Mesendoderm (in vitro differentiated cells): ENCODE measurements around the gene VPS54.

Experiments used
- DNase-seq: peaks from one replicate; pipeline ENCODE4 v3.0.0; 2013
- H2AK5ac ChIP-seq: 2 replicates; pipeline ENCODE4 v1.6.1; 2013; ENCODE audit warnings: low read length, inconsistent platforms
- H2BK120ac ChIP-seq: 2 replicates; pipeline ENCODE4 v1.6.1; 2013; ENCODE audit warnings: low read depth, mild to moderate bottlenecking, low read length, moderate library complexity, mixed read lengths
- H2BK15ac ChIP-seq: replicated peaks from 2 replicates; pipeline ENCODE4 v1.6.1; 2013; ENCODE audit warnings: low read depth, mild to moderate bottlenecking, moderate library complexity
- H2BK5ac ChIP-seq: 2 replicates; pipeline ENCODE4 v1.6.1; 2013; ENCODE audit warnings: low read length, inconsistent platforms
- H3K18ac ChIP-seq: 2 replicates; pipeline ENCODE4 v1.6.1; 2013; ENCODE audit warnings: mild to moderate bottlenecking, low read length, mixed read lengths
- H3K23ac ChIP-seq: one replicate; pipeline ENCODE4 v1.6.1; 2013; ENCODE audit warnings: low read length
- H3K27ac ChIP-seq: 2 replicates; pipeline ENCODE4 v1.5.1; 2013; ENCODE audit warnings: low read depth, mild to moderate bottlenecking, inconsistent platforms, low read length, moderate library complexity
- H3K27me3 ChIP-seq: 2 replicates; pipeline ENCODE4 v1.6.1; 2013; ENCODE audit warnings: low read length, control low read depth, mild to moderate bottlenecking, inconsistent platforms; ENCODE audit not compliant: insufficient read depth, poor library complexity
- H3K36me3 ChIP-seq: 2 replicates; pipeline ENCODE4 v1.6.1; 2013; ENCODE audit warnings: low read length, inconsistent platforms; ENCODE audit not compliant: control insufficient read depth, insufficient read depth
- H3K4ac ChIP-seq: one replicate; pipeline ENCODE4 v1.6.1; 2013; ENCODE audit warnings: low read depth, mild to moderate bottlenecking, low read length, moderate library complexity
- H3K4me1 ChIP-seq: 2 replicates; pipeline ENCODE4 v1.6.1; 2013; ENCODE audit warnings: low read depth, low read length, inconsistent platforms; ENCODE audit not compliant: control insufficient read depth
- H3K4me2 ChIP-seq: 2 replicates; pipeline ENCODE4 v1.6.1; 2013; ENCODE audit warnings: low read length
- H3K4me3 ChIP-seq: 2 replicates; pipeline ENCODE4 v1.5.1; 2013; ENCODE audit warnings: mild to moderate bottlenecking, low read length
- H3K56ac ChIP-seq: one replicate; pipeline ENCODE4 v1.6.1; 2013; ENCODE audit warnings: low read length
- H3K79me1 ChIP-seq: 2 replicates; pipeline ENCODE4 v1.6.1; 2013; ENCODE audit warnings: low read length, inconsistent platforms
- H3K79me2 ChIP-seq: 2 replicates; pipeline ENCODE4 v1.6.1; 2013; ENCODE audit warnings: mild to moderate bottlenecking, low read length; ENCODE audit not compliant: control insufficient read depth, insufficient read depth
- H3K9ac ChIP-seq: 2 replicates; pipeline ENCODE4 v1.6.1; 2013; ENCODE audit warnings: low read length, inconsistent platforms
- H4K5ac ChIP-seq: one replicate; pipeline ENCODE4 v1.6.1; 2013; ENCODE audit warnings: low read length
- H4K8ac ChIP-seq: one replicate; pipeline ENCODE4 v1.6.1; 2013; ENCODE audit warnings: low read depth, mild to moderate bottlenecking, control low read depth, low read length, moderate library complexity
- WGBS: extraction: QIAGEN DNeasy Blood & Tissue Kit; methylation state at CpG from one replicate; pipeline ENCODE4 v1.1.7; 2013; ENCODE audit warnings: low lambda C conversion rate, missing lambda C conversion rate; ENCODE audit not compliant: insufficient coverage; ENCODE audit errors: extremely low coverage; 5-methylcytosine and 5-hydroxymethylcytosine counted together

The VPS54 gene

DNA sequence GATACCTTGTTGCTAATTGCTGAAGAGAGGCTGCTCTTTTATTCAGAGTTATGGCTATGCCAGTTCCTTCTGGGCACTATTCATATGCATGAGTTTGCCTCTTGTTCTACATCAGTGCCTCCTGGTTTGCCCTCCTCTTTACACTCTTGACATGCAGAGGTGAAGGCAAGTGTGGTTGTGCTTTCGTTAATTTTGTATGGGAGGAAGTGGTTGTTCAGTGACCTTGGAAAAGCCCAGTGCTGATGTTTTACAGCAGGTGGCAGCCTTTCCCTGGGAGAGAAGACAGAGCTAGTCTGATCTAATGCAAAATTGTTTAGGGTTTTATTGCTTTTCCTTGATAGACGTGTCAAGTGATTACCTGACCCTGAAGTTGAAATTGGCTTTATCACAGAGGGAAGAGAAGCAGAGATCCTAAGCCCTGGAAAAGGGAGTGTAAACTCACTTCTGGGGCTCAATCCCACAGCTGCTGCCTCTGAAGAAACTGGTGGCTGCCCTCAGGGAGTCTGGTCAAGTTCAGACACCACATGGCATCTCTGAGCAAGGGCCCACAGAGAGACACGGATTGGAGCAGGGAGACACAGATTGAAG, 30.5 kb upstream of the VPS54 start:
- Histone ChIP-seq H3K27ac (no peak overlapping the region), H2BK15ac (no peak overlapping the region), H4K8ac (no peak overlapping the region), H3K79me1 (no peaks in the 10 kb centered on the region), H3K56ac (peak overlapping the region; percentile 51), H3K79me2 (no peaks in the 10 kb centered on the region), H3K23ac (no peak overlapping the region), H2BK5ac (no peak overlapping the region), H3K36me3 (no peaks in the 10 kb centered on the region), H3K18ac (no peak overlapping the region), H3K9ac (no peak overlapping the region), H3K4me2 (no peak overlapping the region), H2BK120ac (no peak overlapping the region), H3K27me3 (no peaks in the 10 kb centered on the region), H3K4ac (peak overlapping the region; percentile 48), H3K4me3 (no peak overlapping the region), H4K5ac (no peak overlapping the region), H3K4me1 (no peaks in the 10 kb centered on the region), H2AK5ac (no peak overlapping the region)
- peak; percentile 84 for DNase-seq
- WGBS: no CpG with 5 or more reads among the region's 3 CpGs

DNA sequence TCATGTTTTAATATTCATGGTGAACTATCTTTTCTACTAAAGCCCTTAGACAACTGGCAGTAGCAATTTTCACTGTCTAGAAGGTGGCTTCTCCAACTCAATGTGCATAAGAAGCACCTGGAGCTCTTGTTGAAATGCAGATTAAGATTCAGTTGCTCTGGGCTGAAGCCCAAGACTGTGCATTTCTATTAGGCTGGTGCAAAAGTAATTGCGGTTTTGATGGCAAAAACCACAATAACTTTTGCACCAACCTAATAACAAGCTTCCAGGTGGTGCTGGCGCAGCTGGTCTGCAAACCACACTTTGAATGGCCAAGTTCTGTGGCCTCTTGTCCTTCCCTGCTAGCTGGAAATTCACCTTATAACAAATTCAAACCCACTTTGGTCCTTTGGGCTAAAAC, 26.7 kb upstream of the VPS54 start:
- no peaks in the 10 kb centered on the region for H3K4me1 ChIP-seq
- H3K4me3 ChIP-seq: no peak overlapping the region
- H3K23ac ChIP-seq: no peak overlapping the region
- WGBS: no CpG with 5 or more reads among the region's 2 CpGs
- H3K18ac ChIP-seq: no peak overlapping the region
- no peak overlapping the region for H3K4ac ChIP-seq
- H2BK120ac ChIP-seq: no peak overlapping the region
- no peaks in the 10 kb centered on the region for H3K79me2 ChIP-seq
- no peak overlapping the region for H2BK15ac ChIP-seq
- H3K79me1 ChIP-seq: no peaks in the 10 kb centered on the region
- H3K27ac ChIP-seq: no peak overlapping the region
- no peak overlapping the region for H4K8ac ChIP-seq
- no peak overlapping the region for H4K5ac ChIP-seq
- H2BK5ac ChIP-seq: no peak overlapping the region
- no peak overlapping the region for H2AK5ac ChIP-seq
- no peak overlapping the region for H3K9ac ChIP-seq
- no peak overlapping the region for H3K4me2 ChIP-seq
- no peaks in the 10 kb centered on the region for H3K36me3 ChIP-seq
- H3K27me3 ChIP-seq: no peaks in the 10 kb centered on the region
- no peak for DNase-seq
- H3K56ac ChIP-seq: no peak overlapping the region

GRCh38 chr2:64040161-64040560, 20.9 kb upstream of the VPS54 start:
- Histone ChIP-seq H2BK15ac (no peak overlapping the region), H3K9ac (no peak overlapping the region), H4K5ac (no peak overlapping the region), H2BK5ac (no peak overlapping the region), H3K18ac (no peak overlapping the region), H3K4me1 (no peaks in the 10 kb centered on the region), H2AK5ac (no peak overlapping the region), H3K56ac (no peak overlapping the region), H3K4ac (no peak overlapping the region), H3K4me2 (no peak overlapping the region), H3K27ac (no peak overlapping the region), H3K79me1 (no peaks in the 10 kb centered on the region), H3K23ac (no peak overlapping the region), H2BK120ac (no peak overlapping the region), H3K79me2 (no peaks in the 10 kb centered on the region), H3K36me3 (no peaks in the 10 kb centered on the region), H3K27me3 (no peaks in the 10 kb centered on the region), H3K4me3 (no peak overlapping the region), H4K8ac (no peak overlapping the region)
- no CpG with 5 or more reads among the region's 3 CpGs for WGBS
- DNase-seq: no peak

DNA sequence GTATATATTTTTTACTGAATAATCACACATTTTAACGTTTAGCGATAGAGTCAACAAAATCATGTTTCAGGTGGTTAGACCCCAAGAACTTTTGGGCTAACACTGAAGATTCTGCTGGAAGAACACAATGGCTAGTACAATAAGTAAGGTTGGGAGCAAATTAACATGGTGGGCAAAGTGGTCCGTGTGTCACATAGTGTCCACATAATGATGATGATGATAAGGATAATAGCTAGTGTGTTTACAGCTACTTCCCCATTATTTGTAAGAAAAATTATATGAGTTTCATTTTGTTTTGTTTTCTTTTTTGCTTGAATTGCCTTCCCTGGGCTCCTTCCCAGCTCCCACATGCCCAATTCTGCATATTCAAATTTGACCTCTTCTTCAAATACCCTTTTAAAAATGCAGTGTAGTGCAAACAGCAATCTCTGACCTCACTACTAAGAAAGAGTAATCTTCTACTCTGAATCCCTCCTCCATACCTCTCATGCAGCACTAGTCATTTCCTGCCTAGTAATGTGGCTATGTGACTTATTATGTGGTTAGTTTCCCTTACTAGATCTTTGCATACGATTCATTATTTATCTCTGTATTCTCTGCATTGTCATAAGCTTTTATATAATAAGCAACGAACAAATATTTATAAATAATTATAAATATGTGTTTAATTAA, 16.9 kb upstream of the VPS54 start:
- H3K23ac ChIP-seq: no peak overlapping the region
- no peak overlapping the region for H4K8ac ChIP-seq
- H3K27me3 ChIP-seq: no peaks in the 10 kb centered on the region
- H2BK5ac ChIP-seq: no peak overlapping the region
- no peak overlapping the region for H2BK15ac ChIP-seq
- H3K56ac ChIP-seq: no peak overlapping the region
- no peaks in the 10 kb centered on the region for H3K79me1 ChIP-seq
- H3K4me3 ChIP-seq: no peak overlapping the region
- WGBS: 100% methylated on average over 1 of the region's 5 CpGs
- no peaks in the 10 kb centered on the region for H3K36me3 ChIP-seq
- H3K79me2 ChIP-seq: no peaks in the 10 kb centered on the region
- no peak overlapping the region for H3K18ac ChIP-seq
- no peak overlapping the region for H3K4ac ChIP-seq
- H3K4me1 ChIP-seq: no peaks in the 10 kb centered on the region
- DNase-seq: no peak
- no peak overlapping the region for H2AK5ac ChIP-seq
- no peak overlapping the region for H4K5ac ChIP-seq
- H2BK120ac ChIP-seq: no peak overlapping the region
- H3K9ac ChIP-seq: no peak overlapping the region
- no peak overlapping the region for H3K4me2 ChIP-seq
- no peak overlapping the region for H3K27ac ChIP-seq

GRCh38 chr2:64035072-64035942, 16.1 kb upstream of the VPS54 start:
- no peak overlapping the region for H2BK15ac ChIP-seq
- H3K4me1 ChIP-seq: no peaks in the 10 kb centered on the region
- no peaks in the 10 kb centered on the region for H3K27me3 ChIP-seq
- no peak overlapping the region for H3K18ac ChIP-seq
- no peak for DNase-seq
- no peak overlapping the region for H3K9ac ChIP-seq
- no peak overlapping the region for H3K4me3 ChIP-seq
- no peak overlapping the region for H4K5ac ChIP-seq
- H2BK120ac ChIP-seq: no peak overlapping the region
- no peaks in the 10 kb centered on the region for H3K36me3 ChIP-seq
- no peaks in the 10 kb centered on the region for H3K79me2 ChIP-seq
- no peak overlapping the region for H2BK5ac ChIP-seq
- no peak overlapping the region for H2AK5ac ChIP-seq
- no peak overlapping the region for H3K56ac ChIP-seq
- no peaks in the 10 kb centered on the region for H3K79me1 ChIP-seq
- H3K4ac ChIP-seq: no peak overlapping the region
- no peak overlapping the region for H3K4me2 ChIP-seq
- no CpG with 5 or more reads among the region's 4 CpGs for whole genome bisulfite sequencing
- no peak overlapping the region for H4K8ac ChIP-seq
- no peak overlapping the region for H3K23ac ChIP-seq
- no peak overlapping the region for H3K27ac ChIP-seq
